K562 (cell line): ENCODE data around the gene GEMIN2. TPM values are rescaled to one million over a fixed set of nuclear protein-coding genes. Genes with fewer than 3 reads are reported as not detected.

ENCODE experiments used
- FOXA3 ChIP-seq, 2 experiments: fragments of 450-650 bp in 1 of 2; sonication (generic) in 1 of 2; formaldehyde crosslinking; IDR thresholded peaks in 1 of 2; conservative IDR thresholded peaks in 1 of 2; 2 replicates each; pipeline versions ENCODE4 v1.4.0 to v1.8.0; 2020 to 2022; ENCODE audit warnings: mild to moderate bottlenecking in 2 of 2, missing genetic modification reagents in 1 of 2
- KDM2B ChIP-seq: fragments of 250-450 bp; sonication (Bioruptor Pico); IDR thresholded peaks from 2 replicates; pipeline ENCODE4 v1.8.0; 2021; ENCODE audit warnings: mild to moderate bottlenecking, moderate library complexity
- RBM14 ChIP-seq: fragments of 200-400 bp; formaldehyde crosslinking; IDR thresholded peaks from 2 replicates; pipeline ENCODE4 v1.6.1; 2018; ENCODE audit warnings: low read depth, mild to moderate bottlenecking, low read length, moderate library complexity, borderline replicate concordance; ENCODE audit not compliant: insufficient read depth
- RCOR1 ChIP-seq, 2 experiments: IDR thresholded peaks; 2 replicates each; pipeline ENCODE4 v1.6.1; 2012; ENCODE audit warnings: low read depth in 2 of 2, low read length in 2 of 2, borderline replicate concordance in 1 of 2, improper control_type of control experiment in 1 of 2
- SRSF7 ChIP-seq: fragments of 200-400 bp; formaldehyde crosslinking; optimal IDR thresholded peaks from 2 replicates; pipeline ENCODE3; 2017; ENCODE audit warnings: mild to moderate bottlenecking, low read depth, low read length
- TAF7 ChIP-seq: fragments of 450-650 bp; IDR thresholded peaks from 2 replicates; pipeline ENCODE4 v1.6.1; 2016; ENCODE audit warnings: missing genetic modification characterization, missing compliant biosample characterization
- TAL1 ChIP-seq: fragments of 450-650 bp; IDR thresholded peaks from 2 replicates; pipeline ENCODE4 v1.6.1; 2016; ENCODE audit warnings: mild to moderate bottlenecking
- TBL1XR1 ChIP-seq, 2 experiments: IDR thresholded peaks; 2 replicates each; pipeline ENCODE4 v1.6.1; 2012; ENCODE audit warnings: improper control_type of control experiment in 2 of 2, low read length in 2 of 2, mild to moderate bottlenecking in 1 of 2
- TFAM ChIP-seq: fragments of 250-450 bp; sonication (Bioruptor Pico); conservative IDR thresholded peaks from 2 replicates; pipeline ENCODE4 v1.5.0; 2021; ENCODE audit warnings: mild to moderate bottlenecking, moderate library complexity
- TGIF2 ChIP-seq: sonication (generic); formaldehyde crosslinking; IDR thresholded peaks from 2 replicates; pipeline ENCODE4 v1.8.1; 2022; ENCODE audit warnings: mild to moderate bottlenecking, missing genetic modification reagents, moderate library complexity
- ZNF274 ChIP-seq: IDR thresholded peaks from 2 replicates; pipeline ENCODE4 v1.6.1; 2011; ENCODE audit warnings: low read depth, mild to moderate bottlenecking, low read length, moderate library complexity, borderline replicate concordance
- ZNF57 ChIP-seq: fragments of 450-650 bp; formaldehyde crosslinking; IDR thresholded peaks from 2 replicates; pipeline ENCODE4 v1.4.0; 2020; ENCODE audit warnings: mild to moderate bottlenecking, moderate library complexity
- ZNF699 ChIP-seq: fragments of 250-450 bp; sonication (Bioruptor Pico); IDR thresholded peaks from 2 replicates; pipeline ENCODE4 v1.8.0; 2021; ENCODE audit warnings: mild to moderate bottlenecking, moderate library complexity; ENCODE audit not compliant: insufficient replicate concordance
- polyA plus RNA-seq, 8 experiments: library from polyadenylated mRNA; depleted of rRNA in 4 of 8; stranded (reverse) in 5 of 8; unstranded in 3 of 8; fragments of >200 nt; fragmentation: Nextera tagmentation in 2 of 8; fragmentation: Illumina TruSeq in 1 of 8; extraction: Ambion mirVana in 2 of 8; extraction: Trizol in 1 of 8; gene quantifications; 2 replicates each; pipeline versions ENCODE4 v1.2.1 to v1.2.3, GENCODE V29; 2011 to 2014; ENCODE audit warnings: inconsistent platforms in 1 of 8, missing spikeins in 1 of 8
- total RNA-seq, 7 experiments: library from RNA; depleted of rRNA in 6 of 7; stranded (reverse); fragments of >200 nt in 6 of 7; fragmentation: Illumina TruSeq in 2 of 7; extraction: Trizol in 2 of 7; gene quantifications; 2 replicates each; pipeline versions ENCODE4 v1.2.1 to v1.2.3, GENCODE V29; 2011 to 2021; ENCODE audit warnings: low replicate concordance in 1 of 7
- TF ChIP-seq, protein P1 (sequence below): fragments of 450-650 bp; IDR thresholded peaks from 2 replicates; pipeline ENCODE4 v1.6.1; 2014; ENCODE audit warnings: low read depth, mild to moderate bottlenecking, moderate library complexity, borderline replicate concordance
- TF ChIP-seq, protein P2 (sequence below): fragments of 450-650 bp; IDR thresholded peaks from 2 replicates; pipeline ENCODE4 v1.6.1; 2017; ENCODE audit warnings: mild to moderate bottlenecking, moderate library complexity
- TF ChIP-seq, protein P3 (sequence below): sonication (generic); formaldehyde crosslinking; IDR thresholded peaks from 2 replicates; pipeline ENCODE4 v1.8.0; 2022; ENCODE audit warnings: mild to moderate bottlenecking, low read depth, missing genetic modification reagents
- TF ChIP-seq, protein P4 (sequence below), 2 experiments: fragments of 450-650 bp in 1 of 2; sonication (generic) in 1 of 2; formaldehyde crosslinking in 1 of 2; IDR thresholded peaks in 1 of 2; conservative IDR thresholded peaks in 1 of 2; 2 replicates each; pipeline versions ENCODE4 v1.6.1 to v1.8.1; 2016 to 2023; ENCODE audit warnings: mild to moderate bottlenecking in 2 of 2, moderate library complexity in 2 of 2, inconsistent platforms in 1 of 2, missing genetic modification reagents in 1 of 2
- TF ChIP-seq, protein P5 (sequence below): fragments of 450-650 bp; IDR thresholded peaks from 2 replicates; pipeline ENCODE4 v1.7.1; 2018; ENCODE audit warnings: mild to moderate bottlenecking, low read depth; ENCODE audit not compliant: partially characterized antibody

Gene GEMIN2
- total and polyA plus RNA-seq, 9 of the 15 experiments (the other 6 are each of a cell fraction or from before 2014, with no cell fraction given), result 23.0 to 87.6 (median 45.5) TPM

DNA sequence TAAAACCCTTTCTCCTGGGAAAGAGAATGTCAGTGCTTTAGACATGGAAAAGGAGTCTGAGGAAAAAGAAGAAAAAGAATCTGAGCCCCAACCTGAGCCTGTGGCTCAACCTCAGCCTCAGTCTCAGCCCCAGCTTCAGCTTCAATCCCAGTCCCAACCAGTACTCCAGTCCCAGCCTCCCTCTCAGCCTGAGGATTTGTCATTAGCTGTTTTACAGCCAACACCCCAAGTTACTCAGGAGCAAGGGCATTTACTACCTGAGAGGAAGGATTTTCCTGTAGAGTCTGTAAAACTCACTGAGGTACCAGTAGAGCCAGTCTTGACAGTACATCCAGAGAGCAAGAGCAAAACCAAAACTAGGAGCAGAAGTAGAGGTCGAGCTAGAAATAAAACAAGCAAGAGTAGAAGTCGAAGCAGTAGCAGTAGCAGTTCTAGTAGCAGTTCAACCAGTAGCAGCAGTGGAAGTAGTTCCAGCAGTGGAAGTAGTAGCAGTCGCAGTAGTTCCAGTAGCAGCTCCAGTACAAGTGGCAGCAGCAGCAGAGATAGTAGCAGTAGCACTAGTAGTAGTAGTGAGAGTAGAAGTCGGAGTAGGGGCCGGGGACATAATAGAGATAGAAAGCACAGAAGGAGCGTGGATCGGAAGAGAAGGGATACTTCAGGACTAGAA lies 67.0 kb downstream of the GEMIN2 start (continued):
- TF ChIP-seq, protein P1, sequence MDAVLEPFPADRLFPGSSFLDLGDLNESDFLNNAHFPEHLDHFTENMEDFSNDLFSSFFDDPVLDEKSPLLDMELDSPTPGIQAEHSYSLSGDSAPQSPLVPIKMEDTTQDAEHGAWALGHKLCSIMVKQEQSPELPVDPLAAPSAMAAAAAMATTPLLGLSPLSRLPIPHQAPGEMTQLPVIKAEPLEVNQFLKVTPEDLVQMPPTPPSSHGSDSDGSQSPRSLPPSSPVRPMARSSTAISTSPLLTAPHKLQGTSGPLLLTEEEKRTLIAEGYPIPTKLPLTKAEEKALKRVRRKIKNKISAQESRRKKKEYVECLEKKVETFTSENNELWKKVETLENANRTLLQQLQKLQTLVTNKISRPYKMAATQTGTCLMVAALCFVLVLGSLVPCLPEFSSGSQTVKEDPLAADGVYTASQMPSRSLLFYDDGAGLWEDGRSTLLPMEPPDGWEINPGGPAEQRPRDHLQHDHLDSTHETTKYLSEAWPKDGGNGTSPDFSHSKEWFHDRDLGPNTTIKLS, result no peak
- TF ChIP-seq ZNF57 (CRISPR knock-in tag) (no peak), TGIF2 (CRISPR knock-in tag) (no peak), RCOR1 (IDR thresholded peaks at IDR 0.05; ENCODE audit: borderline replicate concordance in 1 of 2, low read depth in 2 of 2, low read length in 2 of 2) (no peak), RBM14 (no peak), TBL1XR1 (IDR thresholded peaks at IDR 0.05; ENCODE audit: low read length in 2 of 2) (no peak), ZNF699 (CRISPR knock-in tag) (no peak), TAL1 (no peak), KDM2B (CRISPR knock-in tag) (no peak), TAF7 (tag) (no peak), TFAM (CRISPR knock-in tag) (no peak), FOXA3 (CRISPR knock-in tag; conservative IDR thresholded peaks at IDR 0.05 in 1 of 2, IDR thresholded peaks at IDR 0.05 in 1 of 2) (no peak), ZNF274 (no peak), SRSF7 (no peak)
- TF ChIP-seq, protein P2, sequence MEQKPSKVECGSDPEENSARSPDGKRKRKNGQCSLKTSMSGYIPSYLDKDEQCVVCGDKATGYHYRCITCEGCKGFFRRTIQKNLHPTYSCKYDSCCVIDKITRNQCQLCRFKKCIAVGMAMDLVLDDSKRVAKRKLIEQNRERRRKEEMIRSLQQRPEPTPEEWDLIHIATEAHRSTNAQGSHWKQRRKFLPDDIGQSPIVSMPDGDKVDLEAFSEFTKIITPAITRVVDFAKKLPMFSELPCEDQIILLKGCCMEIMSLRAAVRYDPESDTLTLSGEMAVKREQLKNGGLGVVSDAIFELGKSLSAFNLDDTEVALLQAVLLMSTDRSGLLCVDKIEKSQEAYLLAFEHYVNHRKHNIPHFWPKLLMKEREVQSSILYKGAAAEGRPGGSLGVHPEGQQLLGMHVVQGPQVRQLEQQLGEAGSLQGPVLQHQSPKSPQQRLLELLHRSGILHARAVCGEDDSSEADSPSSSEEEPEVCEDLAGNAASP, result no peak
- TF ChIP-seq, protein P3, sequence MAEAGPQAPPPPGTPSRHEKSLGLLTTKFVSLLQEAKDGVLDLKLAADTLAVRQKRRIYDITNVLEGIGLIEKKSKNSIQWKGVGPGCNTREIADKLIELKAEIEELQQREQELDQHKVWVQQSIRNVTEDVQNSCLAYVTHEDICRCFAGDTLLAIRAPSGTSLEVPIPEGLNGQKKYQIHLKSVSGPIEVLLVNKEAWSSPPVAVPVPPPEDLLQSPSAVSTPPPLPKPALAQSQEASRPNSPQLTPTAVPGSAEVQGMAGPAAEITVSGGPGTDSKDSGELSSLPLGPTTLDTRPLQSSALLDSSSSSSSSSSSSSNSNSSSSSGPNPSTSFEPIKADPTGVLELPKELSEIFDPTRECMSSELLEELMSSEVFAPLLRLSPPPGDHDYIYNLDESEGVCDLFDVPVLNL (CRISPR knock-in tag), result no peak
- TF ChIP-seq, protein P4, sequence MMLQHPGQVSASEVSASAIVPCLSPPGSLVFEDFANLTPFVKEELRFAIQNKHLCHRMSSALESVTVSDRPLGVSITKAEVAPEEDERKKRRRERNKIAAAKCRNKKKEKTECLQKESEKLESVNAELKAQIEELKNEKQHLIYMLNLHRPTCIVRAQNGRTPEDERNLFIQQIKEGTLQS (IDR thresholded peaks at IDR 0.05), result no peak
- TF ChIP-seq, protein P4 (CRISPR knock-in tag; conservative IDR thresholded peaks at IDR 0.05), result no peak
- TF ChIP-seq, protein P5, sequence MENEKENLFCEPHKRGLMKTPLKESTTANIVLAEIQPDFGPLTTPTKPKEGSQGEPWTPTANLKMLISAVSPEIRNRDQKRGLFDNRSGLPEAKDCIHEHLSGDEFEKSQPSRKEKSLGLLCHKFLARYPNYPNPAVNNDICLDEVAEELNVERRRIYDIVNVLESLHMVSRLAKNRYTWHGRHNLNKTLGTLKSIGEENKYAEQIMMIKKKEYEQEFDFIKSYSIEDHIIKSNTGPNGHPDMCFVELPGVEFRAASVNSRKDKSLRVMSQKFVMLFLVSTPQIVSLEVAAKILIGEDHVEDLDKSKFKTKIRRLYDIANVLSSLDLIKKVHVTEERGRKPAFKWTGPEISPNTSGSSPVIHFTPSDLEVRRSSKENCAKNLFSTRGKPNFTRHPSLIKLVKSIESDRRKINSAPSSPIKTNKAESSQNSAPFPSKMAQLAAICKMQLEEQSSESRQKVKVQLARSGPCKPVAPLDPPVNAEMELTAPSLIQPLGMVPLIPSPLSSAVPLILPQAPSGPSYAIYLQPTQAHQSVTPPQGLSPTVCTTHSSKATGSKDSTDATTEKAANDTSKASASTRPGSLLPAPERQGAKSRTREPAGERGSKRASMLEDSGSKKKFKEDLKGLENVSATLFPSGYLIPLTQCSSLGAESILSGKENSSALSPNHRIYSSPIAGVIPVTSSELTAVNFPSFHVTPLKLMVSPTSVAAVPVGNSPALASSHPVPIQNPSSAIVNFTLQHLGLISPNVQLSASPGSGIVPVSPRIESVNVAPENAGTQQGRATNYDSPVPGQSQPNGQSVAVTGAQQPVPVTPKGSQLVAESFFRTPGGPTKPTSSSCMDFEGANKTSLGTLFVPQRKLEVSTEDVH, result peak; percentile 23
